Loucy (cell line): ENCODE results near the gene MAPK6.

Experiments used
- EZH2phosphoT487 ChIP-seq: fragments of 200-600 bp; IDR thresholded peaks from 2 replicates; pipeline ENCODE4 v1.6.1; 2018; ENCODE audit warnings: antibody characterized with exemption, mild to moderate bottlenecking, moderate library complexity, borderline replicate concordance
- TF ChIP-seq, protein P1 (sequence below): fragments of 200-600 bp; sonication (generic); conservative IDR thresholded peaks from 2 replicates; pipeline ENCODE4 v1.5.1; 2014; ENCODE audit warnings: mild to moderate bottlenecking, antibody characterized with exemption, low read length

GRCh38 chr15:52097180-52097579, 78.2 kb downstream of the MAPK6 start:
- TF ChIP-seq, protein P1, sequence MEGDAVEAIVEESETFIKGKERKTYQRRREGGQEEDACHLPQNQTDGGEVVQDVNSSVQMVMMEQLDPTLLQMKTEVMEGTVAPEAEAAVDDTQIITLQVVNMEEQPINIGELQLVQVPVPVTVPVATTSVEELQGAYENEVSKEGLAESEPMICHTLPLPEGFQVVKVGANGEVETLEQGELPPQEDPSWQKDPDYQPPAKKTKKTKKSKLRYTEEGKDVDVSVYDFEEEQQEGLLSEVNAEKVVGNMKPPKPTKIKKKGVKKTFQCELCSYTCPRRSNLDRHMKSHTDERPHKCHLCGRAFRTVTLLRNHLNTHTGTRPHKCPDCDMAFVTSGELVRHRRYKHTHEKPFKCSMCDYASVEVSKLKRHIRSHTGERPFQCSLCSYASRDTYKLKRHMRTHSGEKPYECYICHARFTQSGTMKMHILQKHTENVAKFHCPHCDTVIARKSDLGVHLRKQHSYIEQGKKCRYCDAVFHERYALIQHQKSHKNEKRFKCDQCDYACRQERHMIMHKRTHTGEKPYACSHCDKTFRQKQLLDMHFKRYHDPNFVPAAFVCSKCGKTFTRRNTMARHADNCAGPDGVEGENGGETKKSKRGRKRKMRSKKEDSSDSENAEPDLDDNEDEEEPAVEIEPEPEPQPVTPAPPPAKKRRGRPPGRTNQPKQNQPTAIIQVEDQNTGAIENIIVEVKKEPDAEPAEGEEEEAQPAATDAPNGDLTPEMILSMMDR = no peak
- TF ChIP-seq EZH2phosphoT487 = no peak
